ENCODE data around the gene PFKL. TPM values are rescaled to one million over a fixed set of nuclear protein-coding genes. Genes with fewer than 3 reads are reported as not detected.

PFKL gene
- total and polyA plus RNA-seq, 12 donors: 16.6 to 123 (median 94.1) TPM

- peak overlapping the region in 1 of 5 donors; percentile 27 for H3K27ac ChIP-seq
- TF ChIP-seq CTCF (IDR thresholded peaks at IDR 0.05) (no peak), POLR2A (IDR thresholded peaks at IDR 0.05) (no peak)
- no peaks in the 10 kb centered on the region for H3K9me3 ChIP-seq (replicated peaks in 1 of 3)
- no peak for DNase-seq
- H3K4me3 ChIP-seq: no peak overlapping the region
- H3K36me3 ChIP-seq (replicated peaks in 1 of 2): no peaks in the 10 kb centered on the region
- H3K27me3 ChIP-seq: no peaks in the 10 kb centered on the region
- H3K4me1 ChIP-seq (replicated peaks in 1 of 2): peaks cover 8 to 15% of the 10 kb centered on the region in 2 donors
- WGBS, 4 donors: 80 to 87% (median 83%) methylated on average over 12 of the region's 12 CpGs
- intact Hi-C loops (cut with DNase I): loop anchor here in 1 of 2 donors (5.0 kb wide), 1 partner anchor 34 kb away; the partner anchor contains the start of gene CFAP410
Observed at GRCh38 chr21:44303490-44303981, 3.7 kb downstream of the PFKL start.

GRCh38 chr21:44304011-44304616, 4.3 kb downstream of the PFKL start:
- intact Hi-C loops (cut with DNase I): loop anchor here in 1 of 2 donors (5.0 kb wide), 1 partner anchor 33 kb away; the partner anchor contains the start of gene CFAP410

GRCh38 chr21:44304877-44305293, 5.0 kb downstream of the PFKL start:
- no peak for TF ChIP-seq POLR2A (IDR thresholded peaks at IDR 0.05)
- peak; percentile 27 to 58 (median 48) for TF ChIP-seq CTCF (IDR thresholded peaks at IDR 0.05)
- Histone ChIP-seq H3K4me3 (no peak overlapping the region), H3K36me3 (replicated peaks in 1 of 2) (no peaks in the 10 kb centered on the region), H3K27ac (peak overlapping the region in 1 of 5 donors; percentile 63), H3K4me1 (replicated peaks in 1 of 2) (peaks cover 8 to 15% of the 10 kb centered on the region in 2 donors), H3K9me3 (replicated peaks in 1 of 3) (no peaks in the 10 kb centered on the region), H3K27me3 (no peaks in the 10 kb centered on the region)
- 63 to 72% (median 69%) methylated on average over 3 to 8 of the region's 8 CpGs for WGBS, 4 donors
- intact Hi-C loops (cut with DNase I): loop anchor here in 1 of 2 donors (5.0 kb wide), 1 partner anchor 32 kb away; the partner anchor contains the start of gene CFAP410
- DNase-seq: peak in 4 of 7 donors; percentile 48 to 66 (median 50)

More at GRCh38 chr21:44304011-44304616, 4.3 kb downstream of the PFKL start:
- WGBS, 4 donors: 81 to 87% (median 85%) methylated on average over 6 to 16 of the region's 16 CpGs
- Histone ChIP-seq H3K36me3 (replicated peaks in 1 of 2) (no peaks in the 10 kb centered on the region), H3K27ac (no peak overlapping the region), H3K27me3 (no peaks in the 10 kb centered on the region), H3K4me1 (replicated peaks in 1 of 2) (peaks cover 8 to 15% of the 10 kb centered on the region in 2 donors), H3K9me3 (replicated peaks in 1 of 3) (no peaks in the 10 kb centered on the region), H3K4me3 (no peak overlapping the region)
- no peak for DNase-seq
- TF ChIP-seq CTCF (IDR thresholded peaks at IDR 0.05) (no peak), POLR2A (IDR thresholded peaks at IDR 0.05) (no peak)

GRCh38 chr21:44305691-44306090, 5.8 kb downstream of the PFKL start:
- intact Hi-C loops (cut with DNase I): no loop called here
- peaks cover 0 to 5% of the 10 kb centered on the region in 2 donors for H3K36me3 ChIP-seq (replicated peaks in 1 of 2)

More at GRCh38 chr21:44305691-44306090, 5.8 kb downstream of the PFKL start:
- 67 to 83% (median 77%) methylated on average over 5 to 9 of the region's 9 CpGs for WGBS, 4 donors
- TF ChIP-seq CTCF (IDR thresholded peaks at IDR 0.05) (no peak), POLR2A (IDR thresholded peaks at IDR 0.05) (no peak)
- DNase-seq: peak in 2 of 7 donors; percentile 31 to 46
- Histone ChIP-seq H3K27ac (peak overlapping the region in 1 of 5 donors; percentile 63), H3K4me3 (no peak overlapping the region), H3K27me3 (no peaks in the 10 kb centered on the region), H3K4me1 (replicated peaks in 1 of 2) (peaks cover 7 to 13% of the 10 kb centered on the region in 2 donors), H3K9me3 (replicated peaks in 1 of 3) (no peaks in the 10 kb centered on the region)

All from adrenal gland (tissue), 12 donors.